HUES6 (cell line): ENCODE data around the gene APBA3.

Source experiments
- H3K27ac ChIP-seq: 2 replicates; pipeline ENCODE4 v1.7.0; 2013; ENCODE audit warnings: low read depth, mild to moderate bottlenecking, low read length, inconsistent platforms
- H3K27me3 ChIP-seq: 2 replicates; pipeline ENCODE4 v1.6.1; 2013; ENCODE audit warnings: low read length; ENCODE audit not compliant: control insufficient read depth, insufficient read depth
- H3K36me3 ChIP-seq: 2 replicates; pipeline ENCODE4 v1.6.1; 2013; ENCODE audit warnings: low read length; ENCODE audit not compliant: control insufficient read depth, insufficient read depth
- H3K4me1 ChIP-seq: 2 replicates; pipeline ENCODE4 v1.6.1; 2013; ENCODE audit warnings: low read length; ENCODE audit not compliant: control insufficient read depth, insufficient read depth
- H3K4me3 ChIP-seq: 2 replicates; pipeline ENCODE4 v1.5.1; 2013; ENCODE audit warnings: low read depth, low read length
- H3K9ac ChIP-seq: one replicate; pipeline ENCODE4 v1.6.1; 2013; ENCODE audit warnings: mild to moderate bottlenecking, low read length
- H3K9me3 ChIP-seq: 2 replicates; pipeline ENCODE4 v1.6.1; 2013; ENCODE audit warnings: low read depth, low read length; ENCODE audit not compliant: control insufficient read depth, insufficient read depth

The APBA3 gene

GRCh38 chr19:3725121-3725520 is 36.4 kb downstream of the APBA3 start:
- Histone ChIP-seq H3K36me3 (no peaks in the 10 kb centered on the region), H3K9me3 (no peaks in the 10 kb centered on the region), H3K4me1 (peaks cover 13% of the 10 kb centered on the region), H3K9ac (no peak overlapping the region), H3K27ac (no peak overlapping the region), H3K4me3 (no peak overlapping the region), H3K27me3 (peaks cover 9% of the 10 kb centered on the region; the same call in 1 of the 2 replicates)

DNA sequence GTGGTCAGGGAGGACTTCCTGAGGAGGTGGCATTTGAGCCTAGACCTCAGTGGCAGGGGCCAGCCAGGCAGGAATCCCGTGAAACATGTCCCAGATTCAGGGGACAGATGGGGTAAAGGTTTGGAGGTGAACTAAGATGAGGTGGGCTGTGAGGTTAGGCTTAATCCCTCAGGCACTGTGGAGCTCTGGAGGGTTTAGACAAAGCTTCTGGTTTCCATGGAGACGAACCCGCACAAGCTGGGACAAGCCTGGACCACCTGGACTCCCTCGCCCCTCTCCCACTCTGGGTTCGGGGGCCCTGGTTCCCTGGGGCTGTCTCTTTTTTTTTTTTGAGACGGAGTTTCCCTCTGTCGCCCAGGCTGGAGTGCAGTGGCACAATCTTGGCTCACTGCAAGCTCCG is 37.6 kb downstream of the APBA3 start:
- Histone ChIP-seq H3K9me3 (no peaks in the 10 kb centered on the region), H3K27ac (no peak overlapping the region), H3K9ac (no peak overlapping the region), H3K36me3 (no peaks in the 10 kb centered on the region), H3K4me3 (no peak overlapping the region), H3K27me3 (peaks cover 9% of the 10 kb centered on the region; the same call in 1 of the 2 replicates), H3K4me1 (peaks cover 14% of the 10 kb centered on the region)

DNA sequence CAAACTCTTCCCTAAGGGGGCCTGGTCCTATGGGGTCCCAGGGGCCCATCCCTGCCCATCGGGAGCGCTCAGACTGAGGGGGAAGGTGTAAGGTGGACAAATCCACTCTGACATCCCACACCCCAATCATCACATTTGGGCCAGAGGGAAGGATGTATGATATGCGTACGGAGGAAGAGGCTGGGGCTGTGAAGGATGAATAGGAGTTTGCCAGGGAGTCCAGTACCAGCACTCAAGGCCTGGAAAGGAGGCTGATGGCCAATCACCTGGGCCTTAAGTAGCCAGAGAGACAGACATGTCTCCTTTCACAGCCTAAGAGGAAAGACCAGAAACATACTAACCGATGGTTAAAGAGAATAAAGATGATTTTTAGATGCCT is 38.4 kb downstream of the APBA3 start:
- H3K4me1 ChIP-seq, result peaks cover 14% of the 10 kb centered on the region
- no peaks in the 10 kb centered on the region for H3K9me3 ChIP-seq
- H3K27me3 ChIP-seq, result peaks cover 9% of the 10 kb centered on the region; the same call in 1 of the 2 replicates
- no peak overlapping the region for H3K9ac ChIP-seq
- H3K4me3 ChIP-seq, result peak overlapping the region; percentile 88
- no peak overlapping the region for H3K27ac ChIP-seq
- H3K36me3 ChIP-seq, result no peaks in the 10 kb centered on the region

GRCh38 chr19:3722443-3723109 is 38.9 kb downstream of the APBA3 start:
- Histone ChIP-seq H3K9me3 (no peaks in the 10 kb centered on the region), H3K27me3 (peaks cover 9% of the 10 kb centered on the region; the same call in 1 of the 2 replicates), H3K4me3 (peak overlapping the region; percentile 88), H3K9ac (peak overlapping the region; percentile 57), H3K27ac (no peak overlapping the region; the same call in 1 of the 2 replicates), H3K4me1 (peaks cover 14% of the 10 kb centered on the region), H3K36me3 (no peaks in the 10 kb centered on the region)

DNA sequence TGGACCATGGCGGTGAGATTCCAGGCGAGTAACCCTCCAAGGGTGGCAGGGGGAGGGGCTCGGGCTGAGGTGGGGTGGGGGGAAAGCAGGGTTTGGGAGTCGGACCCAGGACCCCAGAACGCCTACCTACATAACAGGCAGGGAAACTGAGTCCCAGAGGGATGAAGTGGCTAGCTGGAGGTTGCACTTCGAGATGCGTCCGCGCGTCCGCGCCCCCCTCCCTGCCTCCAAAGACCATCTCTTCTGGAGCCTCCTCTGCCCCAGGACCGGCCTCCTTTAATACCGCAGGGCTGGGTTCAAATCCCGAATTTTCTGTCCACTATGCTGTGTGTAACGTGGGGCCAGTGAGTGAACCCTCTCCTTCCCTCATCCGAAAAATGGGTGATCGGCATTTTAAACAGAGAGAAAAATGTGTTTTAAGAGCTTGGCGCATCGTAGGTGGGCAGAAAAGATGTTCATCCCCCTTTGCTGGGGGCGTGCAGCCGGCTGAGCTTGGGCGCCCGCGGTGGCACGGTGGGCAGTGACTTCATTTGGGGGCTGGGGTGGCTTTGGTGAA is 39.5 kb downstream of the APBA3 start:
- Histone ChIP-seq H3K4me1 (peaks cover 14% of the 10 kb centered on the region), H3K27me3 (peaks cover 9% of the 10 kb centered on the region; the same call in 1 of the 2 replicates), H3K36me3 (no peaks in the 10 kb centered on the region), H3K27ac (no peak overlapping the region; the same call in 1 of the 2 replicates), H3K9me3 (no peaks in the 10 kb centered on the region), H3K9ac (peak overlapping the region; percentile 57), H3K4me3 (peak overlapping the region; percentile 88)

DNA sequence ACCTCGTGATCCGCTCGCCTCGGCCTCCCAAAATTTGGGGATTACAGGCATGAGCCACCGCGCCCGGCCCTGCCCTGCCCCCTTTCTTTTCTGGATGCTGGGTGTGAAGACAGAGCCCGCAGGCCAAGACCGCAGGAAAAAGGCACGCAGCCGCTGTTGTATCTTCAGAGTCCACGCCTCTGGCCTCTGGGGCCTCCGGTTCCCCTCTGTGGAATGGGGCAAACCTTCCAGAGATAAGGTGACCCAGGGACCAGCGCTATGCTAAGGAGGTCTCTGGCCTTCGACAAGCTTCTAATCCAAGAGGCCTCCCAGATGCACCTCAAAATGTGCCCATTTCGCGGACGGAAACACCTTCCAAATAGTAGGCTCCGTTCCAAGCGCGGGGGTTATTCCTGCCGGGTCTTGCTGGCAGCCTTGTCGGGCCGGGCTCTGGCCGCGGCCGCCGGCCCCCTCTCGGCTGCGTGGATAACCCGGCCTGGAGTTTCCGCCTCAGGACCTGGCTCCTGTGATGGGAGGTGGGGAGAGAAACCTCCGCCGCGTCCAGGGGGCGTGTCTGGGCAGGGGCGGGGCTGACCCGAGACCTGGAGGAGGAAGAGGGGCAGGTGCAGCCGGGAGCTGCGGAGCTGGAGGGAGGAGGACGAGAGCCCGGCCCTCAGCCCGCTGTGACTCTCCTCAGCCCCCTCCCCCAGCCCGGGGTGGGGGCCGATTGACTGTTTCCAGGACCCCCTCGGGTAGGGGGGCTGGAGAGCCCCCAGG is 40.2 kb downstream of the APBA3 start:
- Histone ChIP-seq H3K9ac (no peak overlapping the region), H3K36me3 (no peaks in the 10 kb centered on the region), H3K27me3 (peaks cover 9% of the 10 kb centered on the region; the same call in 1 of the 2 replicates), H3K4me3 (peak overlapping the region; percentile 88), H3K27ac (no peak overlapping the region), H3K4me1 (peaks cover 14% of the 10 kb centered on the region), H3K9me3 (no peaks in the 10 kb centered on the region)

GRCh38 chr19:3720349-3720917 is 41.1 kb downstream of the APBA3 start:
- no peak overlapping the region for H3K9ac ChIP-seq
- no peak overlapping the region for H3K4me3 ChIP-seq
- H3K27me3 ChIP-seq, result peaks cover 9% of the 10 kb centered on the region; the same call in 1 of the 2 replicates
- H3K9me3 ChIP-seq, result no peaks in the 10 kb centered on the region
- peaks cover 14% of the 10 kb centered on the region for H3K4me1 ChIP-seq
- no peak overlapping the region for H3K27ac ChIP-seq
- H3K36me3 ChIP-seq, result no peaks in the 10 kb centered on the region

DNA sequence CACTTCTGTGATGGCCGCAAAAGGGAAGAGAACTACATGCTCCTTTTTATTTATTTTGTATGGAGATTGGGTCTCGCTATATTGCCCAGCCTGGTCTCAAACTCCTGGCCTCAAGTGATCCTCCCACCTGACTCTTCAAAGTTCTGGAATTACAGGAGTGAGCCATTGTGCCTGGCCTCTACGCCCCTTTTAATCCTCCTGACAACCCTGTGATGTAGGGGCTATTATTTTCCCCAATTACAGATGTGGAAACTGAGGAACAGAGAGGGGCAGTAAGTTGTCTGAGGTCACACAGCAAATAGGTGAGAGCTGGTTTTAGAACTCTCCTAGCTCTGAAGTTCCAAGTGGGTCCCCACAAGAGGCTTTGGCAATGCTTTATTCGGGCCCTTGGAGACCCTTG is 41.6 kb downstream of the APBA3 start:
- H3K9me3 ChIP-seq, result no peaks in the 10 kb centered on the region
- no peaks in the 10 kb centered on the region for H3K36me3 ChIP-seq
- H3K27ac ChIP-seq, result no peak overlapping the region
- no peak overlapping the region for H3K4me3 ChIP-seq
- peaks cover 9% of the 10 kb centered on the region; the same call in 1 of the 2 replicates for H3K27me3 ChIP-seq
- H3K4me1 ChIP-seq, result peaks cover 14% of the 10 kb centered on the region
- no peak overlapping the region for H3K9ac ChIP-seq

DNA sequence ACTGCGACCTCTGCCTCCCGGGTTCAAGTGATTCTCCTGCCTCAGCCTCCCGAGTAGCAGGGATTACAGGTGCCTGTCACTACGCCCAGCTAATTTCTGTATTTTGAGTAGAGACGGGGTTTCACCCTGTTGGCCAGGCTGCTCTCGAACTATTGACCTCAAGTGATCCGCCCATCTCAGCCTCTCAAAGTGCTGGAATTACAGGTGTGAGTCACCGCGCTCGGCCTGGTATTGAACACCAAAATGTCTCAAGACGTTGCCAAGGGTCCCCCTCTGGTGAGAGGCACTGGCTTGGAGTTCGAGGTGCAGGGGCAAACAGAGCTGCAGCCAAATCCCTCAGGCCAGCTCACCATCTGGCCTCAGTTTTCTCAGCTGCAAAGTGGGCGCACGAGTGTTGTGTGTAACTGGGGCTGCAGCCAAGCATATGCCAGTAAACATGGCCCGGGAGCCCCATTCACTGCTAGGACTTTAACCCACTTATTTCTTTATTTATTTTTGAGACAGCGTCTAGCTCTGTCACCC is 45.3 kb downstream of the APBA3 start:
- Histone ChIP-seq H3K9ac (no peak overlapping the region), H3K9me3 (no peaks in the 10 kb centered on the region), H3K4me3 (no peak overlapping the region), H3K27me3 (no peaks in the 10 kb centered on the region), H3K36me3 (no peaks in the 10 kb centered on the region), H3K4me1 (peaks cover 6% of the 10 kb centered on the region; the same call in 1 of the 2 replicates), H3K27ac (no peak overlapping the region)

GRCh38 chr19:3712663-3713611 is 48.6 kb downstream of the APBA3 start:
- Histone ChIP-seq H3K27me3 (no peaks in the 10 kb centered on the region), H3K9ac (no peak overlapping the region), H3K9me3 (no peaks in the 10 kb centered on the region), H3K27ac (no peak overlapping the region), H3K4me3 (no peak overlapping the region), H3K4me1 (peaks cover 5% of the 10 kb centered on the region), H3K36me3 (no peaks in the 10 kb centered on the region)
